ENCODE results near the gene AVPR2.

Gene AVPR2

GRCh38 chrX:153922932-153923857, 18.7 kb downstream of the AVPR2 start (continued):
- no peak for TF ChIP-seq ZFP3 (CRISPR knock-in tag; IDR thresholded peaks at IDR 0.05)
- TF ChIP-seq ISL1 (CRISPR knock-in tag; IDR thresholded peaks at IDR 0.05): no peak
- TF ChIP-seq POU6F1 (CRISPR knock-in tag; IDR thresholded peaks at IDR 0.05; ENCODE audit: borderline replicate concordance, low read depth): no peak

- no peak for ATAC-seq
- TF ChIP-seq RARB (CRISPR knock-in tag; IDR thresholded peaks at IDR 0.05) (no peak), PPARA (CRISPR knock-in tag; IDR thresholded peaks at IDR 0.05; ENCODE audit: borderline replicate concordance) (no peak), ARNTL (CRISPR knock-in tag; IDR thresholded peaks at IDR 0.05; ENCODE audit: borderline replicate concordance, low read depth) (no peak), TOX (CRISPR knock-in tag; IDR thresholded peaks at IDR 0.05; ENCODE audit: borderline replicate concordance) (no peak), ZC3H10 (CRISPR knock-in tag; IDR thresholded peaks at IDR 0.05) (no peak), CREB5 (CRISPR knock-in tag; IDR thresholded peaks at IDR 0.05; ENCODE audit: low read depth) (no peak)
These were observed 19.8 kb downstream of the AVPR2 start for GRCh38 chrX:153924149-153924861.

GRCh38 chrX:153925387-153925738, 20.9 kb downstream of the AVPR2 start:
- no peak for ATAC-seq
- no peak for TF ChIP-seq SNAI2 (CRISPR knock-in tag; IDR thresholded peaks at IDR 0.05)
- no peak for TF ChIP-seq ZNF70 (CRISPR knock-in tag; IDR thresholded peaks at IDR 0.05)
- no peak for TF ChIP-seq CREB5 (CRISPR knock-in tag; IDR thresholded peaks at IDR 0.05; ENCODE audit: low read depth)
- no peak for TF ChIP-seq TCF4 (CRISPR knock-in tag; IDR thresholded peaks at IDR 0.05; ENCODE audit: borderline replicate concordance)
- no peak for TF ChIP-seq TSHZ2 (CRISPR knock-in tag; IDR thresholded peaks at IDR 0.05)
- TF ChIP-seq ESRRG (CRISPR knock-in tag; IDR thresholded peaks at IDR 0.05): no peak
- TF ChIP-seq ZFP30 (CRISPR knock-in tag; IDR thresholded peaks at IDR 0.05): no peak
- TF ChIP-seq CSDC2 (CRISPR knock-in tag; IDR thresholded peaks at IDR 0.05): no peak
- no peak for TF ChIP-seq PATZ1 (CRISPR knock-in tag; IDR thresholded peaks at IDR 0.05; ENCODE audit: borderline replicate concordance)
- no peak for TF ChIP-seq ZC3H10 (CRISPR knock-in tag; IDR thresholded peaks at IDR 0.05)
- no peak for TF ChIP-seq ZNF565 (CRISPR knock-in tag; conservative IDR thresholded peaks at IDR 0.05; ENCODE audit: low read depth)
- no peak for TF ChIP-seq OSR1 (CRISPR knock-in tag; IDR thresholded peaks at IDR 0.05)
- no peak for TF ChIP-seq PPARA (CRISPR knock-in tag; IDR thresholded peaks at IDR 0.05; ENCODE audit: borderline replicate concordance)
- TF ChIP-seq ZNF8 (CRISPR knock-in tag; IDR thresholded peaks at IDR 0.05): no peak
